DMS153 (cell line): Measurements from ENCODE around the gene P2RY13.

ENCODE experiments used
- DNase-seq: peaks from one replicate; lab custom pipeline; 2025; lab: John Stamatoyannopoulos, UW

P2RY13 gene

GRCh38 chr3:151293127-151293526, 36.2 kb downstream of the P2RY13 start:
- DNase-seq: no peak

DNA sequence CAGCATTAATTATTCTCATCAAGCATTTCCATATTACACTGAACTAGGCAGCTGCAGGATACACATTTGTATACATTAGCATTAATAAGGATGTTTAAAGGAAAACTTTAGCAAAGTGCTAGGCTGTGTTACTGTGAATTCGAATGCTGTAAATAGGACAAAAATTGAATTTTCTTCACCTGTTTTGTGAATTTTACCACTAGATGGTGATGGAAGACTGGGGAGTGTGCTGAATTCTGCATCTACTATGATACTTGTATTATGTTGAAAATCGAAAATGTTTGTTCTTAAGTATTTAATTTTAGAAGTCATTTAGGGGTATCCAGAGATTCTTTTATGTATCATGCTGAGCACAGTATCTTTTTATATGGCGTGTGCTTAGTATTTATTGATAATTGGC, 38.7 kb downstream of the P2RY13 start:
- no peak for DNase-seq

DNA sequence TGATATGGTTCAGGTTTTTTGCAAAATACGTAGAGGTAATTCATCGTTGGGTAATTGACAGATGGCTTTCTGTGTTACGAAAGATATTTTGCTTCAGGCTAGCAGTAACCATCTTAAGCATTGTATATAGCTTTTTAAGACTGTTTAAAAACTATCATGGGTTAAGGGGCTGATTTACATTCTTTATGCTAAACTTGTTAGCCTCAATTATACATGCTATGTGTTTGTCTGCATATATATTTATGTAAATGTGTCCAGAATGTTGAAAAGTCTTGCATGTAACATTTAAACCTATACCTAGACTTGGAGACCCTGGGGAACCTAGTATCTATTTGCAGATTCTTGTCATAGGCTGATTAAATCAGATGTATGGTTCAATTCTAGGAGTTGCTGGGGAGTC, 39.9 kb downstream of the P2RY13 start:
- no peak for DNase-seq

GRCh38 chr3:151285940-151286339, 43.4 kb downstream of the P2RY13 start:
- DNase-seq: no peak

GRCh38 chr3:151283907-151284461, 45.4 kb downstream of the P2RY13 start:
- DNase-seq: no peak

DNA sequence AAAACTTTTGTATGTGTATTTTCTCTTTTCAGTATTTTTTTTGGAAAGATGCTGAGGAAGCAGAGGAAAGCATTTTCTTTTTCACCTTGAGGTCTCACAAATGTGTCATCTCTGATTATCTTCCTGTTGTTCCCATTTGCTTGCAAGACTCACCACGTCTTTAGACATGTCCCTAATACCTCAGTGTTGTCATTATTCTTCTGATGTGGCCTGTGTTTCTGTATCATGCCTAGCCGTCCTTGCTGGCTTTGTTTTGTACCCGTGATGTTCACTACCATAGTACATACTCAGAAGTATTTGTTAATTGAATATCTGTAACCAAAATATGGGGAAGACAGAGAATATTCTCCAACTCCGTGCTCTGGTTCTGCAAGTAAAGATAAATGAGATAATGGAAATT, 46.0 kb downstream of the P2RY13 start:
- no peak for DNase-seq

DNA sequence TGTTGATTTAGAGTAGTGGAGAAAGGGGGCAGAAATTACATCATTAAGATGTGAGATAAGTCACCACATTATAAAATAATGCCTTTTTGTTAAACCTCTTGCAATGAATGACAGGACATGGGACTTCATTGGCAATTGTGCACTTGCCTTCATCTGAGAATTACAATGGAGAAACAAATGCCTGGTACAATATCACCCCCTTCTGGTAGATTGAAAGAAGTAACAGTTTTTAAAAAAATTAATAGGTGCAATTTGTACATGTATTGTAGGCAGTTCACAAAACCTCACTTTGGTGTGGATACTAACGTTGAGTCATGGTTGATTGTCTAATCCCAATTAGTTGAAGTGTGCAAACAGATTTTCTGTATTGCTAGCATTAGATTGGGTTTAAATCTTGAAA, 46.4 kb downstream of the P2RY13 start:
- DNase-seq: peak; percentile 23

DNA sequence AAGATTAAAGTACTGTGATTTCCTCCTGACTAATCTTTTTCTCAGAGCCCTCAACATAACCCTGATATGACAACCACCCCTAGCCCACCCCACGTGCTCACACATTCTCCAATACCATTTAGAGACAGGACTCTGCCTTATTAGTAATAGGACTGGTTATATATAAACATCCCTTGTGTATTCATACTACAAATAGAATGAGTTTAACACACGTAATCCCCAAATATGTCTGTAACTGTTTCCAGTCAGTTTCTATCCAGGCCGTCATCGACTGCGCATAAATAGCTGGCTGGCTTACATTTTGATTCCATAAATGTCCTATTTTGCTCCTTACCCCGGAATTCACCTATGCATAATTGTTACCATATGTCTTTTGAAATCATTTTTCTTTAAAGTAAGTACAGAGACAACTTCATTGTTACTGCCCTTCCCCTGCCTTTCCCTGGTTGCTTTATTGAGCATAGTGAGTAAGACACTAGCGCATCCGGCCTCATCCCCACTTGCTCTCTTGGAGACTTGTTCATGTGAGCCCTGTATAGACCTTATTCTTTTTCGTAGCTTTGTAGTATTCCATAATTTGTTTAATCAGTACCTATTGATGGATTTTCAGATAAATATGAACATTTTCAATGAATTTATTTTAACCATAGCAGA, 47.6 kb downstream of the P2RY13 start:
- no peak for DNase-seq

DNA sequence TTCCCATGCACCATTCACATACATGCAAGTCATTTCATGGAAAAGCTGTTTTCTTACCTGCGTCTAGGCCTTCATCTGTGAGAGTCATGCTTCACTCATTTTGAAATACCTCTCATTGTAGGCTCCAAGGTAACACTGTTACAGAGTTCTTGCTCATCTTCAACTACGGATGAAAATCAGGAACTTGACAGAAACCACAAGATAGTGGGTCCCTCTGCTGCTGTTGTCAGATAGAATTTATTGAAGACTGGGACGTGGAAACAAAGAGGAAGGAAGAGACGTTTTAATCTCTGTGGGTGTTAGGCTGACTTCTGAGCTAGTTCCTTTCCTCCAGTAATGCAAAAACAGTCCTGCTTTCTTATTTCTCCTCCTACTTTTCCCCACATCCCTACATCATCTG, 51.1 kb downstream of the P2RY13 start, which contains the start of gene P2RY14:
P2RY14 (minus strand) TSS at position 313 of the 400 bp plus-strand sequence. CDS start 64,226 bp downstream, outside the sequence.
- no peak for DNase-seq

DNA sequence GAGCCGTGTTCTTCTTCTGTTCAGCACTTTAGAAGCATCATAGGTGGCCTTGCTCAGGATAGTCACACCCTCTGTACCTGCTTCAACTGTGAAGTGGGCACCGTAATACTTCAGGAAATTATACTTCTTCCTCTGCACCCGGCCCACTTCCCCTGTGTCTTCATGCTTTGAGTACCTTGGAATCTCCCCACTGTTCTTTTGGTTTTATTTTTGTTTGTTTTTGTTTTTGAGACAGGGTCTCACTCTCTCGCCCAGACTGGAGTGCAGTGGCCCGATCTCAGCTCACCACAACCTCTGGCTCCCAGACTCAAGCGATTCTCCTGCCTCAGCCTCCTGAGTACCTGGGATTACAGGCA, 52.7 kb downstream of the P2RY13 start:
- DNase-seq: no peak
